Common myeloid progenitor, CD34-positive (primary cell): ENCODE data around the gene SLC7A4.
A peak's percentile ranks its signal among the peaks of the same experiment; 100 is the strongest.
"Not testable (repeated sequence)": the region's sequence is repeated elsewhere in the genome, so short reads cannot be mapped to it uniquely, and the experiment has no call there.

Experiments used
- CTCF ChIA-PET: fragments of 350-600 bp; sonication (Branson Sonifier 250); formaldehyde crosslinking; loops from one replicate; lab custom pipeline; 2021; ENCODE audit warnings: antibody characterized with exemption; lab: Charles Lee
- POLR2A ChIA-PET: fragments of 350-600 bp; sonication (Branson Sonifier 250); formaldehyde crosslinking; loops from one replicate; lab custom pipeline; 2021; ENCODE audit warnings: antibody characterized with exemption; lab: Charles Lee
- DNase-seq, 3 donors: peaks; one replicate each; pipeline versions ENCODE4 v3.0.0 to v3.0.0-alpha.2; 2013
- H3K27ac ChIP-seq, 2 experiments: 1 replicate in 1 of 2; 2 replicates in 1 of 2; pipeline ENCODE4 v1.7.0; 2013; ENCODE audit warnings: inconsistent platforms in 2 of 2, low read length in 2 of 2, mild to moderate bottlenecking in 2 of 2, low read depth in 1 of 2, moderate library complexity in 1 of 2; ENCODE audit not compliant: severe bottlenecking in 2 of 2, insufficient read depth in 1 of 2, poor library complexity in 1 of 2
- H3K27me3 ChIP-seq, 5 experiments: replicated peaks in 2 of 5; 1 replicate in 3 of 5; 2 replicates in 2 of 5; pipeline versions ENCODE4 v1.6.1 to v1.7.0; 2013; ENCODE audit warnings: low read length in 4 of 5, mild to moderate bottlenecking in 2 of 5, moderate library complexity in 2 of 5, inconsistent platforms in 1 of 5; ENCODE audit not compliant: insufficient read depth in 5 of 5, control insufficient read depth in 4 of 5
- H3K36me3 ChIP-seq, 4 experiments: 1 replicate in 2 of 4; 2 replicates in 2 of 4; pipeline versions ENCODE4 v1.6.1 to v1.7.0; 2013; ENCODE audit warnings: low read length in 3 of 4, control low read depth in 1 of 4, mild to moderate bottlenecking in 1 of 4; ENCODE audit not compliant: control insufficient read depth in 4 of 4, insufficient read depth in 4 of 4
- H3K4me1 ChIP-seq, 4 experiments: 1 replicate in 3 of 4; 2 replicates in 1 of 4; pipeline versions ENCODE4 v1.6.1 to v1.7.1; 2013; ENCODE audit warnings: low read length in 3 of 4, mild to moderate bottlenecking in 3 of 4, control low read depth in 1 of 4, inconsistent platforms in 1 of 4, moderate library complexity in 1 of 4; ENCODE audit not compliant: control insufficient read depth in 4 of 4, insufficient read depth in 4 of 4; ENCODE audit errors: control extremely low read depth in 1 of 4
- H3K4me3 ChIP-seq, 7 experiments: 1 replicate in 4 of 7; 2 replicates in 3 of 7; pipeline versions ENCODE4 v1.5.1 to v1.7.0; 2013; ENCODE audit warnings: mild to moderate bottlenecking in 7 of 7, low read length in 6 of 7, moderate library complexity in 6 of 7, inconsistent platforms in 2 of 7, low read depth in 2 of 7, control low read depth in 1 of 7; ENCODE audit not compliant: insufficient read depth in 4 of 7, control insufficient read depth in 1 of 7; ENCODE audit errors: extremely low read depth in 1 of 7
- H3K9me3 ChIP-seq, 5 experiments: 1 replicate in 4 of 5; 2 replicates in 1 of 5; pipeline versions ENCODE4 v1.6.1 to v1.7.1; 2013; ENCODE audit warnings: low read length in 4 of 5, mild to moderate bottlenecking in 2 of 5, inconsistent platforms in 1 of 5, low read depth in 1 of 5, moderate library complexity in 1 of 5; ENCODE audit not compliant: control insufficient read depth in 4 of 5, insufficient read depth in 2 of 5; ENCODE audit errors: control extremely low read depth in 1 of 5
- WGBS: methylation state at CpG from one replicate; pipeline ENCODE4 v1.1.5; 2013; ENCODE audit not compliant: insufficient coverage; 5-methylcytosine and 5-hydroxymethylcytosine counted together

SLC7A4 gene

DNA sequence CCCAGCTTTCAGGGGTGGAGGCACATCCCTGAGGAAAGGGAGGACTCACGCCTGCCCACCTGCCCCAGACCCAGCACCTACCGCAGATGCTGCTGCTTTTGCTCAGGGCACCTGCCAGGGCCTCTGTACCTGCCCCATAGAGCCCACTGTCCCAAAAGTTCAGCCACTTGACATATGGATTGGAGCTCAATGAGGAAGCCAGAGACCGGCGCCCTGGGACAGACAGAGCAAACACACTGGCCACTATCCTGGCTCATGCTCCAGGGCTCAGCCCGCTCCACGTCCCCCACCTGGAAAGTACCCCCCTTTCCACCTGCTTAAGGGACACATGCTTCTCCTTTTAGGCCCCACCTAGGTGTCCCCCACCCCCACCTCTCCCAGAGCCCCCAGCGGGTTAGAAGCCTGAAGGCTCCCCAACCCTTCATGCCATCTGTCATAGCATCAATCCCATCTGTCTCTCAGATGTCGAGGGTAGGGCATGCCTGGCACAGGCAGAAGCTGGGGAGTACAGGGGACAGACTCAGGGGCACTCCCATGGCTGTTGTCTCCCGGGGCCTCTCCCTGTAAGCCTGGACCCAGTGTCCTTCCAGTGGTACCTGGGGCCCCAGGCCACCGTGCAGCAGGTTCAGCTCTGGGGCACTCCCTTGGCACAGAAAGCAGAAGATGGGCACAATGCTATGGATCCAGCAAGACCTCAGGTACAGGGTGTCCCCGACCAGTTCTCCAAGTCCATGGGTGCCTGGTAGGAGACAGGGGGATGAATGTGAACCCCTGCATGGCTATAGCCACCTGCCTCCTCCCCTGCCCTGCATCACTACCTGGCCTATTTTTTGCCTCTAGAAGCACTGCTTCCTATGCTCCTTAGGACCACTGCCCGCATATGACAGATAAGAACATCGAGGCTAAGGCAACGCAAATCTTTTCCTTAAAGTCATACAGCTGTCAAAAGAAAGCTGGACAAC lies 19.6 kb downstream of the SLC7A4 start:
- Histone ChIP-seq H3K36me3 (no peaks in the 10 kb centered on the region), H3K9me3 (no peaks in the 10 kb centered on the region), H3K4me1 (peaks cover 0 to 21% (median 17%) of the 10 kb centered on the region in 4 experiments), H3K27me3 (no peaks in the 10 kb centered on the region), H3K27ac (no peak overlapping the region), H3K4me3 (no peak overlapping the region)
- ChIA-PET CTCF (interaction anchor here (0.7 to 1.4 kb wide), 6 partner anchors 9 to 127 kb away, joined by 3 to 4 read pairs (median 3); no protein-coding TSS in a partner anchor), POLR2A (interaction anchor here (1.1 kb wide), 1 partner anchor 127 kb away, joined by 3 read pairs; no protein-coding TSS in a partner anchor)
- 98% methylated on average over 10 of the region's 14 CpGs for WGBS
- no peak for DNase-seq

DNA sequence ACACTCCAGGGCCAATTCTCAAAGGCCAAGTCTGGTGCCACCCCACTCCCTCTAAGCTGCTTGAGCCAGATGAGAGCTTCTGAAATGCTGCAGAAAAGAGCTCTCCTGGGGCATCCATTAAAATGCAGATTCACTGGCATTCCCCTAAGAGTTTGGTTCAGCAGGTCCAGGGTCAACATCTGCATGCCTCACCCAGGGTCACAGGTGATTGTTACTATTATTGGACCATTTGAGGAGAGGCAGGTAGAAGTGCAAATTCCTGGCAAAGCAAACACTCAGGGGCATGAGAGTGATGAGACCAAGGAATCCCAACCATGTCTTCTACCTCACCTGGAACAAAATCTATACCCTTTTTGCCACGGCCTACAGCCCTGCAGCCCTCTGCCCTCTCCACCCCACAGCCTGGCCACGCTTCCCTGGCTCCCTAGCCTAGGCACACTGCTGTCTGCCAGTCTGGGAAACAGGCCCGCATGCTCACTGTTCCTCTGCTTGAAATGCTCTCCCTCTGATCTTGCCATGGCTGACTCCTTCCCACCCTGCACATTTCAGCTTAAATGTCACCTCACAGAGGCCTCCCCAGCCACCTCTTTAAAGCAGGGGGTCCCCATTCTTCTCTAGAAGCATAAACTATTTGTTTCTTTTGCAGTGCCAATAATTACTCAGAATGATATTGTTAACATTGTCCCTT lies 21.8 kb downstream of the SLC7A4 start:
- WGBS, result 100% methylated on average over 3 of the region's 3 CpGs
- no peak overlapping the region for H3K4me3 ChIP-seq
- CTCF ChIA-PET, result no interaction called here
- DNase-seq, result no peak
- H3K4me1 ChIP-seq, result peaks cover 0 to 20% (median 17%) of the 10 kb centered on the region in 4 experiments
- POLR2A ChIA-PET, result no interaction called here
- no peaks in the 10 kb centered on the region for H3K36me3 ChIP-seq
- no peak overlapping the region for H3K27ac ChIP-seq
- no peaks in the 10 kb centered on the region for H3K9me3 ChIP-seq
- no peaks in the 10 kb centered on the region for H3K27me3 ChIP-seq

DNA sequence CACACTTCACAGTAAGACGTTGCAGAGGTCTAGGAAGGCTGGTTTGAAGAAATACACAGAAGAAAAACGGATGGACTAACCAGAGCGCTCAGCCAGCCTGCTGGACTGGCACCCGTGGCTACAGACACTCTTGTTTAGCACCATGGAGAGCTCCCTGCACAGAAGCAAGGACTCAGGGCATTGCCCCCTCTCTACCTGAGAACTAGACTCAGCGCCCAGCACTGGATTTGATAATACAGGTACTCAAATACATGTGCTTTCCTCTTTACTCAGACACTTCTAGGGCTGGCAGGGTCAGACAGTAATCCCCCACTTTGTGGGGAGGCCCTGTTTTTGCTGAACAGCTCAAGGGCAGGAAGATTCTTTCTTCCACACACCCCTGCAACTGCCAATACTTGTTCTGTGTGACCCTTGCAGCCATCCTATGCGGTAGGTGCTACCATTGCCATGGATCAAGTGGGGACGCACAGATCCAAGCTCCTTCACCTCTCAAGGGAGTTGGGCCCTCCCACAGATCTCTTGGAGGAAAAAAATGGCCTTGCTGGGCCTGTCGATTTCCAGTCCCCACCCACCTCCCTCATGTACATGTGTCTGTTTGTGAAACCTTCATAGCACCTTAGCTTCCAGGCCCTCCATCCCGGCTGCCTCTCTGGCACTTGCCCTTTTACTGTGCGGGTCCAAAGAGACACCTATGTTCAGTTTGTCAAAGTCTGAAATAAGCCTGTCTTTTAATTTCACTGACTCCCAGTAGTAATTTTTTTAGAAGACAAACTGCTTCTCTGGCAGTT lies 22.5 kb downstream of the SLC7A4 start:
- WGBS, result 95% methylated on average over 9 of the region's 10 CpGs
- ChIA-PET POLR2A (no interaction called here), CTCF (interaction anchor here (1.2 kb wide), 1 partner anchor 11 kb away, joined by 4 read pairs; no protein-coding TSS in a partner anchor)
- Histone ChIP-seq H3K9me3 (no peaks in the 10 kb centered on the region), H3K4me1 (peaks cover 0 to 14% (median 13%) of the 10 kb centered on the region in 4 experiments), H3K27me3 (no peaks in the 10 kb centered on the region), H3K36me3 (no peaks in the 10 kb centered on the region), H3K4me3 (no peak overlapping the region), H3K27ac (no peak overlapping the region)
- peak; percentile 32 to 68 (median 61) for DNase-seq

DNA sequence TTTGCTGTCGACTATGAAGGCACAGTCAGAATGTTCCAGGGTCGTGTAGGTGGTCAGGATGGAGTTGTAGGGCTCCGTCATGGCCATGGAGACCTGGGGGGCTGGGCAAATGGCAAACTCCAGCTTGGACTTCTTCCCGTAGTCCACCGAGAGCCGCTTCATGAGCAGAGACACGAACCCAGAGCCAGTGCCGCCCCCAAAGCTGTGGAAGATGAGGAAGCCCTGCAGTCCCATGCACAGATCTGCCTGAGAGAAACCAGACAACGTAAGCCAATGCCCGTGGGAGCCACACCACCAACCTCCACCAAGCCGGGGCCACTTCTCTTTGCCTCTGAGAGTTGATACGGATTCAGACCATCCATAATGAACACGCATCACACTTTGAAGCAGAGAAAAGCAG lies 23.2 kb downstream of the SLC7A4 start:
- H3K4me3 ChIP-seq, POLR2A ChIA-PET, H3K36me3 ChIP-seq, H3K9me3 ChIP-seq, H3K27me3 ChIP-seq, H3K27ac ChIP-seq, DNase-seq, H3K4me1 ChIP-seq: not testable (repeated sequence)
- 92% methylated on average over 9 of the region's 13 CpGs for WGBS
- CTCF ChIA-PET, result interaction anchor here (1.2 kb wide), 1 partner anchor 12 kb away, joined by 4 read pairs; no protein-coding TSS in a partner anchor

DNA sequence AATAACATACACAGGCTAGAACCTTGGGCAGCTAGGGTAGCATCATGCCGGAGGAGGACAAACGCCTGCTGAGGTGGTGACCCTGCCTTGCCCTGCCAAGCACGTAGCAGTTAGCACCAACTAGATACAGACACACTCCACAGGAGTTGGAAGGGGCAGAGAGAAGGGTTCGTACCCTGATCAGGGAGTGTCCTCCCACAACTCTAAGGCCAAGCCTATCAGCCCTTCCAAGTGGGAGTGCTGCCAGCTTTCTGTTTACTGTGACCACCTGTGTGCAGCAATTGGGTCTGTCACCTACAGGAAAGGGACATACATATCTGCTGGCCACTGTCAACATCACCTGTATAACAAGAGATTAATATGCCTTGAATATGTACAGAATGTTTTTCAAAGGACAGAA lies 28.6 kb downstream of the SLC7A4 start:
- H3K27ac ChIP-seq, result peak overlapping the region in 1 of 2 experiments; percentile 98
- no peaks in the 10 kb centered on the region for H3K27me3 ChIP-seq
- WGBS, result 85% methylated on average over 2 of the region's 4 CpGs
- peaks cover 2 to 17% (median 14%) of the 10 kb centered on the region in 4 experiments for H3K36me3 ChIP-seq
- ChIA-PET POLR2A (interaction anchor here (1.3 kb wide), 1 partner anchor 21 kb away, joined by 3 read pairs; the partner anchor contains the start of gene LZTR1), CTCF (interaction anchor here (1.0 to 2.0 kb wide), 5 partner anchors 10 to 51 kb away, joined by 3 to 5 read pairs (median 3); no protein-coding TSS in a partner anchor)
- peaks cover 4 to 35% (median 32%) of the 10 kb centered on the region in 4 experiments for H3K4me1 ChIP-seq
- DNase-seq, result no peak
- H3K9me3 ChIP-seq, result no peaks in the 10 kb centered on the region
- peak overlapping the region in 3 of 7 experiments; percentile 15 to 87 (median 25) for H3K4me3 ChIP-seq

DNA sequence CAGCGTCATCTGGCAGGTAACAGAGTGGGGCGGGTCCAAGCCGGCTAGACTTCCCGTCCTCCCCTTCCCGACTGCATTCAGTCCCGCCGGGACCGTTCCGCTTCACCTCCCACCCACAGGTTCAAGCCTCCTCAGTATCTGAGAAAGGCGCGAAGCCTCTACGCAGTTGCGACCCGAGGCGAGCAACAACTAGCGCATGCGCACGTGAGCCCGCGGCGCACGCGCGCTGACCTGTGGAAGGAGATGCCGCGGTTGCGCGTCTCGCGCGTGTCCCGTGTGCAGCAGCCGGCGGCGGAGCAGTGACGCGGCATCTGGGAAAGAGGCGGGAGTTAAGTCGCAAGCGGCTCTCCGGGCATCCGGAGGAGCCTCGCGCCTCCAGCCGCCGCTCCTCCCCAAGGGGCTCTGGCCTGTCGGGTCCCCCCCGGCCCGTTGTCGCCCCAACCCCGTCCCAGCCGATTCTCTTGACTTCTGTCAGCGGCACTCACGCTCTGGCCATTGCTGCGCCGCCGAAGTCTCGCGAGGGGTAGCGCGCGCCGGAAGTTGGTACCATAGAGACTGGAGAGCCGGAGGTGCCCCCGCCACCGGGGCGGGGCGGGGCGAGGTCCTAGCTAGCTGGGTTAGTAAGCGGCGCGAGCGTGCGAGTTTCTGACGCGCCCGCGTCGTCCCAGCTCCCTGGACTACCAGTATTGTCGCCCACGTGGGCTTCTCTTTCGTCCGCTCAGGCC lies 30.6 kb downstream of the SLC7A4 start, which contains the start of gene THAP7:
TSS of gene THAP7 (minus strand) at position 518 of the 725 bp plus-strand sequence. CDS start at position 311, 207 bp downstream.
- peaks cover 4 to 35% (median 32%) of the 10 kb centered on the region in 4 experiments for H3K4me1 ChIP-seq
- peaks cover 2 to 38% (median 24%) of the 10 kb centered on the region in 4 experiments for H3K36me3 ChIP-seq
- POLR2A ChIA-PET, result interaction anchor here (0.6 to 1.1 kb wide), 2 partner anchors 12 to 117 kb away, joined by 3 to 4 read pairs; no protein-coding TSS in a partner anchor
- peak; percentile 96 to 98 (median 97) for DNase-seq
- 0% methylated on average over 75 of the region's 83 CpGs for WGBS
- H3K4me3 ChIP-seq, result peak within 1 kb of the TSS; percentile 69 to 93 (median 79)
- CTCF ChIA-PET, result interaction anchor here (0.6 to 1.5 kb wide), 5 partner anchors 20 to 54 kb away, joined by 3 to 4 read pairs (median 3); partner anchors contain the start of gene LZTR1
- H3K27me3 ChIP-seq, result no peaks in the 10 kb centered on the region
- peak within 1 kb of the TSS; percentile 93 to 98 for H3K27ac ChIP-seq
- no peaks in the 10 kb centered on the region for H3K9me3 ChIP-seq
